HUDEP-2 (cell line): ENCODE results near the gene VWA2.

ENCODE experiments used
- DNase-seq, 76 experiments: peaks; one replicate each; lab custom pipeline; 2025; ENCODE audit not compliant: unreplicated experiment in 76 of 76; lab: John Stamatoyannopoulos, UW

VWA2 gene

DNA sequence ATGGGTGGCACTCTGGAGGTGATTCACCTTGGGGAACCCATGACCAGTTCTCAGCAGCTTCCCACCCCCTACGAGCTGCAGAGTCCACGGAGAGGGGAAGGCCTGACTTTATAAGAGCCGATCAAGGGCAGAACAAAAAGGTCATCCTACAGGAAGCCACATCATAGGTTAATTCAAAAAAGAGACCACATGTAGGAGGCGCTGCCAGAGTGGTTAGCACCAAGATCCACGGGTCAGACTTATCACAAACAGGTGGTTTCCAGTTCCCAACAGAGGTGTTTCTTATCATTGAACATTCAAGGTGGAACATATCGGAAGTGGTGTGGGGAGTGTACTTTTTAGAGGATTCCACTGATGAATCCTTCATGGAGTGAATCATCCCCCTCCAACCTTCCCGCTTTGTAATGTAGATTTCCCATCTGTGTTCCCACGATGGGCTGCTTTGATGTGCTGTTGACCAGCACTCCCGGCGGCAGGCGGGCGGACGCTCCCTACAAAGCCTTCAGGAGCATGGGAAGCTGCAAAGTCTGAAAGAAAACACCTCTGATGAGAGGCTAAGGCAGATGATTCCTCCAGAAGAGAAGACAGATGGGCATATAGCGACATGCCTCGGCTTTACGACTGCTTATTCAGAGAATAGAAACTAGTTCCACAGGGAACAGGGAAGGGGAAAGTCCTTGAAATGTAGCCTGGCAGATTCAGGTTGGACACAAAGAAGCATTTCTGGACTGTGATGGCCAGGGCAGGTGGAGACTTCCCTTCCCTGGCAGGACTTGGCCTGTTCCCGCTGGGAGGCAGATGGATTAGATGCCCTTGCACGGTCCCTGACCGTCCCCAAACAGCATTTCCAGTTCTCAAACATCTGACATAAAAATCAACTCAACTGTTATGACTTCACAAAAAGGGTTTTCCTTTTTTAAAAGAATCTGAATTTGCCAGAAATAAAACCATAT is 98.7 kb downstream of the VWA2 start:
- no peak for DNase-seq

DNA sequence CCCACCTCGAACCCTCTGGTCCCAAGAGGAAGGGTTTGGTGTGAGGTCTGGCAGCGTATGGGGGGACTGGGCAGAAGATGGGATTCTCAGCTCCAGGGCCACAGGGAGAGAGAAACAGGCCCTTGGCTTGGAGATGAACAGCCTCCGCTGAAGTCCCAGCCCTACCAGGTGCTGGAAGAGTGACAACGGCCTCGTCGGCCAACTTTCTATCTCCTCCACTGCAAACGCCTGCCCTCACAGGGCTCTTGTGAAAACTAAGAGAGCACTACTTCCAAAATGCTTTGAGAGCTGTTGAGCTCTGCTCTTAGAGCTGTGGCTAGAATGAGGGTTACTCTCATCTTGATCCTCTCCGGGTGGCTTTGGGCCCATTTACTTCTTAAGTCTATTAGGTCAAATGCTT is 101.8 kb downstream of the VWA2 start:
- DNase-seq = no peak
